Vagina (tissue), 2 donors: ENCODE measurements around the gene MICALL1.

Experiments used
- POLR2A ChIP-seq, 2 donors: fragments of 450-650 bp; IDR thresholded peaks; one replicate each; pipeline ENCODE4 v1.6.1; 2017; ENCODE audit warnings: antibody characterized with exemption in 2 of 2, mild to moderate bottlenecking in 2 of 2, moderate library complexity in 2 of 2
- POLR2AphosphoS5 ChIP-seq, 2 donors: sonication (generic); formaldehyde crosslinking; IDR thresholded peaks; one replicate each; pipeline ENCODE4 v1.9.0; 2017; ENCODE audit warnings: antibody characterized with exemption in 2 of 2, mild to moderate bottlenecking in 2 of 2, low read depth in 1 of 2; ENCODE audit not compliant: insufficient read depth in 1 of 2
- TF ChIP-seq, protein P1 (sequence below), 3 experiments: fragments of 450-650 bp in 2 of 3; fragments of 200-600 bp in 1 of 3; sonication (generic) in 1 of 3; IDR thresholded peaks; one replicate each; pipeline ENCODE4 v1.5.1; 2017 to 2019; ENCODE audit warnings: antibody characterized with exemption in 3 of 3, mild to moderate bottlenecking in 2 of 3, moderate library complexity in 2 of 3

DNA sequence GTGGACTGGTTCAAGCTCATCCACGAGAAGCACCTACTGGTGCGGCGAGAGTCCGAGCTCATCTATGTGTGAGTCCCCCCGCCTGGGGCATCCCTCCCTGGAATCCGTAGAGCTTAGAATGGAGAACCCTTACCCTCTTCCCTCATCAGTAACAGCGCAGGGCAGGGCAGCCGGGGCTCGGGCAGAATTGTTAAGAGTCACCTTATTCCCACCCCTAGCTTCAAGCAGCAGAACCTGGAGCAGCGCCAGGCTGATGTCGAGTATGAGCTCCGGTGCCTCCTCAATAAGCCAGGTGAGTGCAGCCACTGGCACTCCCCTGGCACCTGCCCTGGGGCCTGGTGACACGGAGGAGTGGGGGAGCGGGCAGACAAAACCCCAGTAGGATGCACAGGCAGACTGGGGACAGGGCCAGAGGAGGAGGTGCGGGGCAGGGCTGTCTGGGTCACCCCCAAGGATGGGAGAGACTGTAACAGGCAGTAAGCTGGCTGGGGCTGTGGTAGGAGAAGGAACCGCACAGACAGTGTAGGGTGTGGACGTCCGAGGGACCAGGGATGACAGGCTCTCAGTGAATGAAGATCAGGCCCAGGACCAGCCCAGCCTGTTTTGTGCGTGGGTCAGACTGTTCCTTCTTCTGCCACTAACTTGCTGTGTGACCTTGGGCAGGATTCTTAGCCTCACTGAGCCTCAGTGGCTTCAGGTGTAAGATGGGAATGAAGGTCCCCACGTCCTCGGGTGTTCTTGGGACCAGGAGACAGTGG, 26.9 kb downstream of the MICALL1 start:
- TF ChIP-seq POLR2A (IDR thresholded peaks at IDR 0.05) (no peak), POLR2AphosphoS5 (IDR thresholded peaks at IDR 0.05; ENCODE audit: insufficient read depth in 1 of 2, low read depth in 1 of 2) (no peak)
- TF ChIP-seq, protein P1, sequence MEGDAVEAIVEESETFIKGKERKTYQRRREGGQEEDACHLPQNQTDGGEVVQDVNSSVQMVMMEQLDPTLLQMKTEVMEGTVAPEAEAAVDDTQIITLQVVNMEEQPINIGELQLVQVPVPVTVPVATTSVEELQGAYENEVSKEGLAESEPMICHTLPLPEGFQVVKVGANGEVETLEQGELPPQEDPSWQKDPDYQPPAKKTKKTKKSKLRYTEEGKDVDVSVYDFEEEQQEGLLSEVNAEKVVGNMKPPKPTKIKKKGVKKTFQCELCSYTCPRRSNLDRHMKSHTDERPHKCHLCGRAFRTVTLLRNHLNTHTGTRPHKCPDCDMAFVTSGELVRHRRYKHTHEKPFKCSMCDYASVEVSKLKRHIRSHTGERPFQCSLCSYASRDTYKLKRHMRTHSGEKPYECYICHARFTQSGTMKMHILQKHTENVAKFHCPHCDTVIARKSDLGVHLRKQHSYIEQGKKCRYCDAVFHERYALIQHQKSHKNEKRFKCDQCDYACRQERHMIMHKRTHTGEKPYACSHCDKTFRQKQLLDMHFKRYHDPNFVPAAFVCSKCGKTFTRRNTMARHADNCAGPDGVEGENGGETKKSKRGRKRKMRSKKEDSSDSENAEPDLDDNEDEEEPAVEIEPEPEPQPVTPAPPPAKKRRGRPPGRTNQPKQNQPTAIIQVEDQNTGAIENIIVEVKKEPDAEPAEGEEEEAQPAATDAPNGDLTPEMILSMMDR (IDR thresholded peaks at IDR 0.05): no peak
